HG03097 (cell line): ENCODE measurements around the gene PLN.

Source experiments
- ATAC-seq: cut with Tn5 transposase; IDR thresholded peaks from one replicate; pipeline ENCODE4 v1.9.1; 2021; ENCODE audit not compliant: unreplicated experiment, low FRiP score

PLN gene

GRCh38 chr6:118535176-118535844 is 12.8 kb upstream of the PLN start:
- ATAC-seq: no peak

DNA sequence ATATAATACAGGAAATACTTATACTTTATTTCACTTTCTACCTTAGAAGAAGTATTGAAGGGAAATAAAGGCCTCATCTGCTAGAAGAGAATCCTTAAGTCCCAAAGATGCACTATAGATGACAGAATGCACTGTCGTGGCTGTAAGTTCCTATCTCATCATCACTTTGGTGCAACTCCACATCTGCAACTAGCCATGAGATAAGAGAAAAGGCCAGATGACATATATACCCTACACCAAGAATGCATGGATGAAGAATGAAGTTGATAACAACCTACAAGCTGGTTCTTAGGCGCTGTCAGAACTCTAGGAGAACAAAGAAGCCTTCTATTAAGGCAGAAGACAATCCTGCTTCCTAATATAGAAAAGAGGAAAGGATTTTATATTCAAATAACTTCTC is 11.6 kb upstream of the PLN start:
- no peak for ATAC-seq

DNA sequence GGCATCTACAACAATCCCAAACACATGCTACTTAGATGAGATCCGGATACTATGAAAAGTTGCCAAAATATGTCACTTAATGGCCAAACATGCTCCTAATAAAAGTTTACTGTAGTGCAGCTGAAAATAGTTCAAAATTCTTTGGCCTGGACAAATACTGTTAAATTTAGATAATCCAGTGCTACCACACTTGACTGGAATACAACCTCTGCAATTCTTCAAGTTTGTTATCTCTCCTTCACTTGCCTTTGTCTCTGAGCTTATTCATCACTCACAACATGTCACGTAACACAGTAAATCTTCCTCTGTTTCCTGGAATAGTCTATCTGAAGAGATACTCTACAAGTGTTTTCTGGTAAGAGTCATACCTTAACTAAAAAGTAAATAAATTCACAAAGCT is 10.5 kb upstream of the PLN start:
- no peak for ATAC-seq

DNA sequence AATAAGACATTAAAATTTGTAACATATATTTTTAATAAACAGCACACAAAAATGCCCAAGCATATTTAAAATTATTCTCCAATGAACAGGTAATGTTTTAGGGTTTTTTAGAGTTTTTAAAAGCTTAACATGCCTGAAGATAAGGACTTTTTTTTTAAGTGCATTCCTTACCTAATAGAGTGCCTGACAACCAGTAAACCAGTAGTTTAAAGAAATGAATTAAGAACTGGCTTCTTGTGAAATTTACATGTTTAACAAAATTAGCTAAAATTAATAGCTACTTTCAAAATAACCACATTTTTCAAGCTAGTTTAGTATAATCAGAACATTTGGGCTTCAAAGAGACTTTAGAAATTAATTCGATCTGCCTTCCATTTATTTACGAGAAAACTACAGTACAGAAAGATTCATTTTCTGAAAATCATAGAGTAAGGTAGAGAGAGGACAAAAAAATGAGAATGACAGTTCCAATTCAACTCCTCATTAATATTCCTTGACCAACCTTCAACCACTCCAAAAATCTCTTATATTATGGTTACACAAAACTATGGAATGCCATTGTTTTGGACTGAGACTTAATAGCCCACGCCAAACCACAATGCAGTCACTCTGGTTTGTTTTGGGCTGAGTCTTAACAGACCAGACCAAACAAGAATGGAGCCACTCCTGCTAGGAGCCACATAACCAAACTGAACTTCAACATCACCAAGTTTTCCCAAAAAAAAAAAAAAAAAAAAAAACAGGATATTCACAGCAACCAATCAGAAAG is 5.7 kb upstream of the PLN start:
- no peak for ATAC-seq

GRCh38 chr6:118544105-118544504 is 4.0 kb upstream of the PLN start:
- no peak for ATAC-seq

- no peak for ATAC-seq
Measured at GRCh38 chr6:118546164-118546879, 1.8 kb upstream of the PLN start.

- ATAC-seq: no peak
Measured at GRCh38 chr6:118546880-118547218, 1.2 kb upstream of the PLN start.

DNA sequence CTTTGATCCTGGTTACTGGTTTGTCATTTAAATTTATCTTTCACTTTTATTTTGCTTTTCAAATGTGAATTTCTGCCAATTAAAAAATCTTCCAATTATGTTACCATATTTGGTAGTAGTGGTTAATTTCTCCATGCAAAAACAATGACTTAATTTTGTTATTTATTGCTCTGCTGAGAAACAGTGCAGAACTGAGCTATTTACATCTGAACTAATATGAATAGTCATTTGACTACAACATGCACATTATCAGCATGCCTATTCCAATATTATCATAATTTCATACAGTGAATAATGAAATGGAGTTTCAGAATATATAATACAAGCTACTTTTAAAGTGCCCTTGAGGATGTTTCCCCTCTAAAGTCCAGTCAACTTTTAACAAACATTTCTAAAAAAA is 517 bp downstream of the PLN start:
- no peak for ATAC-seq

- peak; percentile 76 for ATAC-seq
Measured at GRCh38 chr6:118551063-118552053, 3.3 kb downstream of the PLN start.

- no peak for ATAC-seq
Measured at GRCh38 chr6:118553132-118553531, 5.0 kb downstream of the PLN start.

DNA sequence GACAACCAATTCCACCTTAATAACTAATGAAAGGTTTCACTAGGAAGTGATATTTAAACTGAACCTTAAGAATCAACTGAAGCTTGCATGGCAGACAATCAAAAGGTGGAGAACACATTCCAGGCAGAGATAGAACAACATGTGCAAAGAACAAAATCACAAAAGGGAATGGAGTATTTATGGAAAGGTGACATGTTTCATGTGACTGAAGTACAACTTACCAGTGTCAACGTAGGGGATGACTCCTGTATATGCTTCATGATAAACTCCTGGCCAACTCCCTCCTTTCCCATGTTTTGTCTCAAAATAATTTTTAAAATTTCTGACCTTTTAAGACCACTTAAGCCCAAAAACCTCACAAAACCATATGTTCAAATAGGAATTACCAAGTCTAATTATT is 6.6 kb downstream of the PLN start:
- ATAC-seq: no peak

- ATAC-seq: peak; percentile 81
Measured at GRCh38 chr6:118558464-118559217, 10.5 kb downstream of the PLN start.

- peak; percentile 66 for ATAC-seq
Measured at GRCh38 chr6:118559659-118560058, 11.6 kb downstream of the PLN start.

GRCh38 chr6:118562248-118562647 is 14.2 kb downstream of the PLN start:
- ATAC-seq: no peak

GRCh38 chr6:118562959-118563358 is 14.9 kb downstream of the PLN start:
- ATAC-seq: no peak

- ATAC-seq: peak; percentile 96
Measured at GRCh38 chr6:118565311-118565960, 17.3 kb downstream of the PLN start.

DNA sequence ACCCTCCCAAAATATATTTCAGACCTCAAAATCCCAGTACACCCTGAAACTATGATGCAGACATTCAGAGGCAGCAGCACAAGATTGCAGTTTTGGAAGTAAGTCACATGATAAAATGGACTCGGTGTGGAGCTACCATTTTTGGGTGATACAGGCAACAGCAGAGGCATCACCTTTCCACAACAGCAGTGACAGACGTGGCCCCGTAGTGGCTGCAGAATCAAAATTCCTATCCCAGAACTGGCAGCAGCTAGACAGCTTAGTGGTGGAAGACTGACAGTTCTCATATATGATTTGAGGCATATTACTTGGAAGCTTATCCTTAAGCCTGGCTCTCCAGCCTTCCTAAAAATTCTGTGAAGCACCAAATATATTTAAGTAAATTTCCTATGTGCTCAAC is 19.9 kb downstream of the PLN start:
- ATAC-seq: no peak

- no peak for ATAC-seq
Measured at GRCh38 chr6:118569498-118569897, 21.4 kb downstream of the PLN start.

GRCh38 chr6:118571121-118571520 is 23.0 kb downstream of the PLN start:
- no peak for ATAC-seq
